ENCODE data around the gene PGM5.
"Not testable (repeated sequence)": the region's sequence is repeated elsewhere in the genome, so short reads cannot be mapped to it uniquely, and the experiment has no call there.

Gene PGM5

GRCh38 chr9:68377723-68378122 lies 21.3 kb downstream of the PGM5 start:
- not testable (repeated sequence) for H3K4me3 ChIP-seq (ENCODE audit: low read depth, low read length)

- not testable (repeated sequence) for H3K4me3 ChIP-seq (ENCODE audit: low read depth, low read length)
These were observed 27.5 kb downstream of the PGM5 start for GRCh38 chr9:68383894-68384293.

- not testable (repeated sequence) for H3K4me3 ChIP-seq (ENCODE audit: low read depth, low read length)
These were observed 33.1 kb downstream of the PGM5 start for GRCh38 chr9:68389558-68389957.

- not testable (repeated sequence) for H3K4me3 ChIP-seq (ENCODE audit: low read depth, low read length)
These were observed 34.3 kb downstream of the PGM5 start for GRCh38 chr9:68390737-68391136.

- not testable (repeated sequence) for H3K4me3 ChIP-seq (ENCODE audit: low read depth, low read length)
These were observed 40.1 kb downstream of the PGM5 start for GRCh38 chr9:68396411-68397094.

- not testable (repeated sequence) for H3K4me3 ChIP-seq (ENCODE audit: low read depth, low read length)
These were observed 40.6 kb downstream of the PGM5 start for GRCh38 chr9:68397095-68397423.

GRCh38 chr9:68397796-68398195 lies 41.4 kb downstream of the PGM5 start:
- not testable (repeated sequence) for H3K4me3 ChIP-seq (ENCODE audit: low read depth, low read length)

- not testable (repeated sequence) for H3K4me3 ChIP-seq (ENCODE audit: low read depth, low read length)
These were observed 41.9 kb downstream of the PGM5 start for GRCh38 chr9:68398324-68398723.

GRCh38 chr9:68404421-68405185 lies 48.2 kb downstream of the PGM5 start:
- H3K4me3 ChIP-seq (ENCODE audit: low read depth, low read length) = not testable (repeated sequence)

- not testable (repeated sequence) for H3K4me3 ChIP-seq (ENCODE audit: low read depth, low read length)
These were observed 55.5 kb downstream of the PGM5 start for GRCh38 chr9:68411865-68412264.

- not testable (repeated sequence) for H3K4me3 ChIP-seq (ENCODE audit: low read depth, low read length)
These were observed 56.3 kb downstream of the PGM5 start for GRCh38 chr9:68412754-68413153.

- H3K4me3 ChIP-seq (ENCODE audit: low read depth, low read length) = not testable (repeated sequence)
These were observed 58.7 kb downstream of the PGM5 start for GRCh38 chr9:68415065-68415464.

GRCh38 chr9:68416936-68417564 lies 60.6 kb downstream of the PGM5 start:
- no peak overlapping the region for H3K4me3 ChIP-seq (ENCODE audit: low read depth, low read length)

GRCh38 chr9:68417762-68418161 lies 61.4 kb downstream of the PGM5 start:
- no peak overlapping the region for H3K4me3 ChIP-seq (ENCODE audit: low read depth, low read length)

- no peak overlapping the region for H3K4me3 ChIP-seq (ENCODE audit: low read depth, low read length)
These were observed 61.9 kb downstream of the PGM5 start for GRCh38 chr9:68418259-68418845.

GRCh38 chr9:68419901-68420300 lies 63.5 kb downstream of the PGM5 start:
- no peak overlapping the region for H3K4me3 ChIP-seq (ENCODE audit: low read depth, low read length)

- H3K4me3 ChIP-seq (ENCODE audit: low read depth, low read length) = no peak overlapping the region
These were observed 70.3 kb downstream of the PGM5 start for GRCh38 chr9:68426755-68427154.

GRCh38 chr9:68427216-68427977 lies 71.0 kb downstream of the PGM5 start:
- no peak overlapping the region for H3K4me3 ChIP-seq (ENCODE audit: low read depth, low read length)

- no peak overlapping the region for H3K4me3 ChIP-seq (ENCODE audit: low read depth, low read length)
These were observed 72.1 kb downstream of the PGM5 start for GRCh38 chr9:68428481-68428880.

- H3K4me3 ChIP-seq (ENCODE audit: low read depth, low read length) = no peak overlapping the region
These were observed 73.2 kb downstream of the PGM5 start for GRCh38 chr9:68429631-68430030.

- H3K4me3 ChIP-seq (ENCODE audit: low read depth, low read length) = no peak overlapping the region
These were observed 74.9 kb downstream of the PGM5 start for GRCh38 chr9:68431307-68431706.

All from iPS-11a (cell line).